PC-9 (cell line): ENCODE measurements around the gene SHISA4. TPM values are rescaled to one million over a fixed set of nuclear protein-coding genes. Genes with fewer than 3 reads are reported as not detected.

Experiments
- BruUV-seq: library from RNA; stranded (reverse); fragments of 400-500 nt; replicated peaks from 2 replicates; lab custom pipeline; 2021; lab: Mats Ljungman, UMichigan
- CTCF ChIA-PET: fragments of 300-600 bp; sonication (Branson Sonifier 250); formaldehyde crosslinking; loops from one replicate; lab custom pipeline; 2022; ENCODE audit warnings: antibody characterized with exemption; lab: Charles Lee
- POLR2A ChIA-PET: fragments of 300-600 bp; sonication (Branson Sonifier 250); formaldehyde crosslinking; loops from one replicate; lab custom pipeline; 2022; ENCODE audit warnings: antibody characterized with exemption; ENCODE audit not compliant: unreplicated experiment; lab: Charles Lee
- DNase-seq, 2 experiments: peaks; one replicate each; pipeline versions ENCODE4 v3.0.0 to v3.0.0-alpha.2; 2015 to 2022; ENCODE audit warnings: mixed read lengths in 1 of 2
- H2AFZ ChIP-seq: fragments of 200-600 bp; sonication (generic); 2 replicates; pipeline ENCODE4 v1.8.1; 2017; ENCODE audit warnings: antibody characterized with exemption
- H3F3A ChIP-seq: fragments of 200-600 bp; sonication (generic); 2 replicates; pipeline ENCODE4 v1.8.1; 2017; ENCODE audit warnings: antibody characterized with exemption, mild to moderate bottlenecking, low read depth; ENCODE audit not compliant: insufficient read depth
- H3K27ac ChIP-seq: fragments of 200-600 bp; sonication (generic); 2 replicates; pipeline ENCODE4 v1.6.1; 2016; ENCODE audit warnings: mixed run types
- H3K27me3 ChIP-seq: fragments of 200-600 bp; sonication (generic); 2 replicates; pipeline ENCODE4 v1.6.1; 2016; ENCODE audit warnings: low read depth, mixed run types; ENCODE audit not compliant: insufficient read depth
- H3K36me3 ChIP-seq: fragments of 200-600 bp; sonication (generic); 2 replicates; pipeline ENCODE4 v1.6.1; 2016; ENCODE audit warnings: low read depth, mixed run types
- H3K4me1 ChIP-seq: fragments of 200-600 bp; sonication (generic); replicated peaks from 2 replicates; pipeline ENCODE4 v1.6.1; 2016; ENCODE audit warnings: mixed run types; ENCODE audit not compliant: insufficient read depth
- H3K4me2 ChIP-seq: fragments of 200-600 bp; sonication (generic); 2 replicates; pipeline ENCODE4 v1.6.1; 2017; ENCODE audit warnings: mixed run types
- H3K4me3 ChIP-seq: fragments of 200-600 bp; sonication (generic); 2 replicates; pipeline ENCODE4 v1.6.1; 2016; ENCODE audit warnings: mixed run types
- H3K79me2 ChIP-seq: fragments of 200-600 bp; sonication (generic); 2 replicates; pipeline ENCODE4 v1.6.1; 2017; ENCODE audit warnings: low read depth, mixed run types
- H3K9me2 ChIP-seq: fragments of 200-600 bp; sonication (generic); 2 replicates; pipeline ENCODE4 v1.8.1; 2017; ENCODE audit warnings: mild to moderate bottlenecking; ENCODE audit not compliant: insufficient read depth
- H3K9me3 ChIP-seq: fragments of 200-600 bp; sonication (generic); 2 replicates; pipeline ENCODE4 v1.8.1; 2016; ENCODE audit warnings: low read depth; ENCODE audit not compliant: insufficient read depth
- H4K20me1 ChIP-seq: fragments of 200-600 bp; sonication (generic); 2 replicates; pipeline ENCODE4 v1.8.1; 2017; ENCODE audit not compliant: insufficient read depth
- CTCF ChIP-seq: fragments of 200-600 bp; sonication (generic); conservative IDR thresholded peaks from 2 replicates; pipeline ENCODE4 v1.6.1; 2017; ENCODE audit warnings: mixed run types, antibody characterized with exemption, mild to moderate bottlenecking, moderate library complexity
- EZH2 ChIP-seq: fragments of 200-600 bp; sonication (generic); IDR thresholded peaks from 2 replicates; pipeline ENCODE4 v1.8.0; 2017; ENCODE audit warnings: antibody characterized with exemption, low read depth
- intact Hi-C: fragments of 100-400 bp; cut with micrococcal nuclease; formaldehyde crosslinking; loops from one replicate; pipeline ENCODE4 v1.10.0; 2022; ENCODE audit not compliant: unreplicated experiment
- total RNA-seq: library from RNA; stranded (reverse); gene quantifications from 2 replicates; pipeline ENCODE4 v1.2.3, GENCODE V29; 2021

The SHISA4 gene
- total RNA-seq, 1 experiment from 2014 or later = 22.4 TPM

- POLR2A ChIA-PET = no interaction called here
- CTCF ChIA-PET = no interaction called here
These were observed 14.0 kb upstream of the SHISA4 start for GRCh38 chr1:201874672-201875071.

DNA sequence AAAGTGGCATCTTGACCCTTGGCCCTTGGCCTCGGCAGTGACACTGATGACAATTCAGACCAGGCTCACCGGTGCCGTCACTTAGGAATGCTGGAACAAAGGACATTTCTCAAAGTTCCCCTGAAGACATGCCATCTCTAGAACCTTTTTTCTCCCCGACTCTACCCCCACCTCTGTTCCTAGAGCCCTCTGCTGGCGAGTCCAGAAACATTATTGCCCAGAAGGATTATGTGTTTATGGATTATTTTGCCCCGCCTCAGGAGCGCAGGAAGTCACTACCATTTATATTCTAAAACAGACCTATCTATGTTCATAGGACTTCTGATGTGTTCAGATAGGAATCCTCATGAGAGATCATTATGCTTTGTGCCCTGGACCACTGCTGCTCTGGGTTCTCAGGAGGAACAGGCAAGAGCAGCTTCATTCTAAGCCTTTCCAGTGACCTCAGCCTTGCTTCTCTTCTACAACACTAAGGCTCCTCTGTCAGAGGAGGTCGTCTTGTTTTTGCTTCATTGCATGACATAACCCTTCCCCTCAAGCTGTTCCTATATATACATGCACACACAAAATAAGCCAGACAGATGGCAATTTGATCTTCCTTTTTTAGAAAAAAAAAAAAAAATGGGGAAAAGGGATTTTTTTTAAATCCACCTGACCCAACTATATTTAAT, 12.4 kb upstream of the SHISA4 start:
- intact Hi-C loops = loop anchor here (5.0 kb wide), 1 partner anchor 96 kb away; no protein-coding TSS in a partner anchor
- no peak for DNase-seq
- no peaks in the 10 kb centered on the region for H3K9me3 ChIP-seq
- no peaks in the 10 kb centered on the region for H3K79me2 ChIP-seq
- no peak overlapping the region for H3K27ac ChIP-seq
- H3K36me3 ChIP-seq = peaks cover 20% of the 10 kb centered on the region
- no peak overlapping the region for H2AFZ ChIP-seq
- H3K27me3 ChIP-seq = no peaks in the 10 kb centered on the region
- ChIA-PET CTCF (interaction anchor here (0.7 kb wide), 2 partner anchors 94 to 313 kb away, joined by 3 to 14 read pairs; no protein-coding TSS in a partner anchor), POLR2A (no interaction called here)
- H3F3A ChIP-seq = peaks cover 37% of the 10 kb centered on the region
- H3K4me2 ChIP-seq = no peak overlapping the region
- TF ChIP-seq CTCF (peak; percentile 52; the same call in 1 of the 2 replicates), EZH2 (no peak)
- no peaks in the 10 kb centered on the region for H4K20me1 ChIP-seq
- no TSS peak for BruUV-seq
- peaks cover 3% of the 10 kb centered on the region for H3K4me1 ChIP-seq
- no peak overlapping the region for H3K4me3 ChIP-seq
- H3K9me2 ChIP-seq = no peaks in the 10 kb centered on the region

More at GRCh38 chr1:201874672-201875071, 14.0 kb upstream of the SHISA4 start:
- Histone ChIP-seq H3K9me3 (no peaks in the 10 kb centered on the region), H3K4me2 (no peak overlapping the region), H3K27me3 (no peaks in the 10 kb centered on the region), H3K36me3 (peaks cover 27% of the 10 kb centered on the region), H2AFZ (no peak overlapping the region), H3K27ac (no peak overlapping the region), H3F3A (peaks cover 26% of the 10 kb centered on the region), H3K4me1 (no peaks in the 10 kb centered on the region), H3K79me2 (no peaks in the 10 kb centered on the region), H3K9me2 (no peaks in the 10 kb centered on the region), H4K20me1 (no peaks in the 10 kb centered on the region), H3K4me3 (no peak overlapping the region)
- no peak for DNase-seq
- TF ChIP-seq EZH2 (no peak), CTCF (no peak)
- intact Hi-C loops = loop anchor here (5.0 kb wide), 1 partner anchor 98 kb away; no protein-coding TSS in a partner anchor
- BruUV-seq = no TSS peak

DNA sequence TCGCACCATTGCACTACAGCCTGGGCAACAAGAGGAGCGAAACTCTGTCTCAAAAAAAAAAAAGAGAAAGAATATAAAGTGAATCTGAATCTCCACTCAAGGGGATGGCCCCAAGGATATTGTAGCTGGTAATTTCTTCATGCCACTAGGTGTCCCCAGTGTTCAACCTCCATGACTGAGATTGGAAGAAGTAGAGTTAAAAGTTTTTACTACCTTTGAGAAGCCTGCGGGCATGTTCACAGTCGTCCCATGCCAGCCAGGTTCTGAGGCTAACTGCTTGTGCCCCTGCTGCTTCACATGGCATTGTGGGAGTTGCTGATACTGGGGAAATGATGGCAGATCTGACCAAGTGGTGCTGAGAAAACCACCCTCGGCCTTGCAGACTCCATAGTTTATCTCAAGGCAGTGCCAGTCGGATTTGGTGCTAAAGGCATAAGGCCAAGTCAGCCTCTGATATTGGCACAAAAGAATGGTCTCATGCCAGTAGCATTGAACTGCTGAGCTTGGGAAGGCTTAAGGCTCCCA, 10.8 kb upstream of the SHISA4 start:
- Histone ChIP-seq H3K4me3 (no peak overlapping the region), H3K9me2 (no peaks in the 10 kb centered on the region), H3K9me3 (no peaks in the 10 kb centered on the region), H3K36me3 (peaks cover 8% of the 10 kb centered on the region), H3K4me2 (no peak overlapping the region), H3K27ac (no peak overlapping the region), H2AFZ (no peak overlapping the region), H3K27me3 (no peaks in the 10 kb centered on the region), H3K4me1 (peaks cover 20% of the 10 kb centered on the region), H4K20me1 (no peaks in the 10 kb centered on the region), H3F3A (peaks cover 51% of the 10 kb centered on the region), H3K79me2 (no peaks in the 10 kb centered on the region)
- BruUV-seq = no TSS peak
- DNase-seq = peak; percentile 41 to 55
- ChIA-PET CTCF (interaction anchor here (0.6 to 2.6 kb wide), 10 partner anchors 9 to 469 kb away, joined by 3 to 23 read pairs (median 4); partner anchors contain the start of gene IPO9), POLR2A (interaction anchor here (0.5 to 0.6 kb wide), 4 partner anchors 10 to 132 kb away, joined by 3 to 5 read pairs (median 4); partner anchors contain the start of gene ELF3)
- TF ChIP-seq CTCF (peak; percentile 79), EZH2 (no peak)
- intact Hi-C loops = loop anchor here (5.0 kb wide), 1 partner anchor 94 kb away; no protein-coding TSS in a partner anchor
